Heart left ventricle (tissue), 13 donors: ENCODE measurements around the gene DSCAML1.

Experiments
- CTCF ChIP-seq, 12 donors: fragments of 200-600 bp; sonication (generic) in 4 of 12; IDR thresholded peaks; one replicate each; pipeline versions ENCODE4 v1.5.0 to v1.8.0; 2018 to 2022; ENCODE audit warnings: antibody characterized with exemption in 12 of 12, mild to moderate bottlenecking in 5 of 12
- POLR2A ChIP-seq, 2 donors: fragments of 450-650 bp; IDR thresholded peaks; one replicate each; pipeline ENCODE4 v1.6.1; 2017; ENCODE audit warnings: antibody characterized with exemption in 2 of 2, mild to moderate bottlenecking in 2 of 2, moderate library complexity in 2 of 2
- donor health status: ischemic (EF 13 %, LVEDD 7.1; RV severe dilation, severe dysfunction).
- donor health status: DM: no; HTN: yes; CAD: no.
- donor health status: DM: no; HTN: no; CAD: no.
- donor health status: ischemic (EF 25% LVEDD 6.9; RV normal size, moderate dysfunction).
- donor health status: ischemic (EF 25% LVEDD 5.7; RV mildly dilated, moderate dysfunction).
- donor health status: ischemic (EF 35%, LVEDD 5.7; RV mildly dilated, moderate dysfunction).
- donor health status: nonischemic (EF 11% LVEDD 7.7; RV severe dilation, severe dysfunction).
- donor health status: DM: yes; HTN: yes; CAD: no.
- donor health status: PGD.
- donor health status: ischemic (EF 29% LVEDD 5.4; RV normal size, mild dysfunction).
- donor health status: nonischemic (EF 23%, LVEDD 6.1; RV moderate dilation, normal function).

- TF ChIP-seq CTCF (IDR thresholded peaks at IDR 0.05) (no peak), POLR2A (IDR thresholded peaks at IDR 0.05) (no peak)
Observed at GRCh38 chr11:117720061-117720511, 76.9 kb downstream of the DSCAML1 start.
